Measurements from ENCODE around the gene UBR4. TPM values are rescaled to one million over a fixed set of nuclear protein-coding genes. Genes with fewer than 3 reads are reported as not detected.

The UBR4 gene
- total and polyA plus RNA-seq, 2 donors from 2014 or later = 167 to 319 TPM

DNA sequence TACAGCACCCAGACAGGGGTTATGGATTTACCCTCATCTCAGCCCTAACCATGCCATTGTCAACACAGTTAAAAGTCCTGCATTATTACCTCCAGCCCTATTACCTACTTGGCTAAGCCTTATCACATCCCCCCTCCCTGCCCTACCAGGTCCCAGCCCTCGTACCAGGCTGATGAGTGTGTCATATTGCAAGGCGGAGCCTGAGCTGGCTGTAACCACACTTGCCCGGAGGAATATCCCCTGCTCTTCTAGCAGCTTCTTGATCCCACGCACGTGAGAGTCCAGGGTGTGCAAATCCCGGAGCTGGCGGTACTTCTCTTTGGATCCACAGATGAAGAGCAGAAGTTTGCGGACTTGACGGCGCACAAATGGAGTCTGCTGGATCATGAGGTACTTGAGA is 87.4 kb downstream of the UBR4 start:
- FAIRE-seq = no peak
- H3K9me3 ChIP-seq (ENCODE audit: control insufficient read depth in 2 of 3, insufficient read depth in 1 of 3, low read length in 3 of 3) = no peaks in the 10 kb centered on the region

DNA sequence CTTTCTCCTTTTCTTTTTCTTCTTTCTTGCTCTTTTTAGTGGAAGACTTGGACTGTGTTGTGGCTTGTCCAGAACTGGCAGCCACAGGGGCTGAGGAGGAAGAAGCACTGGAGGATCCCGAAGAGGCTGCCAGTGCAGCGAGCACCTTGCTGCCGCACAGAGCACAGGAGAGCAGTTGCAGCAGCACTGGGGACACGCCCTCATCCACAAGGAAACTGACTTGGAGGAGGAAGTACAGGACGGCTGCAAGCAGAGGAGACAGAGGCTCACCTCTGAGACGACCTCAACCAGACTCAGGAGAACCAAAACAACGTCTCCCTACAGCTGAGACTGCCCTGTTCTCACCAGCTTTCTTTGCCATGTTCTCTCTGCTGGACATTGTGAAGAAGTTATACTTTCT is 88.9 kb downstream of the UBR4 start:
- H3K9me3 ChIP-seq (ENCODE audit: control insufficient read depth in 2 of 3, insufficient read depth in 1 of 3, low read length in 3 of 3) = no peaks in the 10 kb centered on the region

More for the DNA sequence above, 87.4 kb downstream of the UBR4 start:
- Histone ChIP-seq H3K4me3 (ENCODE audit: low read length in 3 of 3) (no peak overlapping the region), H3K36me3 (ENCODE audit: control insufficient read depth in 2 of 3, insufficient read depth in 3 of 3, low read length in 3 of 3) (peaks cover 22 to 97% (median 87%) of the 10 kb centered on the region in 3 donors), H3K4me1 (ENCODE audit: control insufficient read depth in 2 of 3, insufficient read depth in 2 of 3, low read depth in 1 of 3, low read length in 3 of 3) (no peaks in the 10 kb centered on the region), H3K27ac (ENCODE audit: low read depth in 2 of 2, low read length in 2 of 2) (no peak overlapping the region), H3K27me3 (ENCODE audit: control insufficient read depth, insufficient read depth, low read length) (no peaks in the 10 kb centered on the region), H3K9ac (ENCODE audit: low read length in 3 of 3) (no peak overlapping the region)
- intact Hi-C loops (cut with DNase I) = no loop called here
- DNase-seq = no peak
- TF ChIP-seq, protein P1, sequence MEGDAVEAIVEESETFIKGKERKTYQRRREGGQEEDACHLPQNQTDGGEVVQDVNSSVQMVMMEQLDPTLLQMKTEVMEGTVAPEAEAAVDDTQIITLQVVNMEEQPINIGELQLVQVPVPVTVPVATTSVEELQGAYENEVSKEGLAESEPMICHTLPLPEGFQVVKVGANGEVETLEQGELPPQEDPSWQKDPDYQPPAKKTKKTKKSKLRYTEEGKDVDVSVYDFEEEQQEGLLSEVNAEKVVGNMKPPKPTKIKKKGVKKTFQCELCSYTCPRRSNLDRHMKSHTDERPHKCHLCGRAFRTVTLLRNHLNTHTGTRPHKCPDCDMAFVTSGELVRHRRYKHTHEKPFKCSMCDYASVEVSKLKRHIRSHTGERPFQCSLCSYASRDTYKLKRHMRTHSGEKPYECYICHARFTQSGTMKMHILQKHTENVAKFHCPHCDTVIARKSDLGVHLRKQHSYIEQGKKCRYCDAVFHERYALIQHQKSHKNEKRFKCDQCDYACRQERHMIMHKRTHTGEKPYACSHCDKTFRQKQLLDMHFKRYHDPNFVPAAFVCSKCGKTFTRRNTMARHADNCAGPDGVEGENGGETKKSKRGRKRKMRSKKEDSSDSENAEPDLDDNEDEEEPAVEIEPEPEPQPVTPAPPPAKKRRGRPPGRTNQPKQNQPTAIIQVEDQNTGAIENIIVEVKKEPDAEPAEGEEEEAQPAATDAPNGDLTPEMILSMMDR (IDR thresholded peaks at IDR 0.05; ENCODE audit: borderline replicate concordance, extremely low read depth, insufficient read depth) = no peak

DNA sequence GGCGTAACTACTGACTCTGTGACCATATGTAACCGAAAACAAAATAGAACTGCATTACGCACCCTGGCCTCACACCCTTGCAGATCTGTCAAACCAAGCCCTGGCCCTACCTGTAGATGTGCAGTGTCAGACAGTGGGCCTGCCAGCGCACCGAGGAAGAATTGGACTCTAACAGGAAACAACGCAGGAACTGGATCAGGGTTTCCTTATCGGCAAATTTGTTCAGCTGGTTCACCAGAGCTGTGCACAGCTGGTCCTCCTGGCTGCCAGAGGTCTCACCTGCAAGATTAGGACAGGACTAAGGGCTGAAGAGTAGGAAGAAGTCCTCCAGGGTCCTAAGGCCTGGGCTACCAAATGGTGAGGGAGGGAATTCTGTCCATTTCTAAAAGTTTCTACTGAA is 90.0 kb downstream of the UBR4 start:
- H3K36me3 ChIP-seq (ENCODE audit: control insufficient read depth in 2 of 3, insufficient read depth in 3 of 3, low read length in 3 of 3) = peaks cover 25 to 96% (median 85%) of the 10 kb centered on the region in 3 donors
- FAIRE-seq = no peak
- intact Hi-C loops (cut with DNase I) = no loop called here
- H3K9me3 ChIP-seq (ENCODE audit: control insufficient read depth in 2 of 3, insufficient read depth in 1 of 3, low read length in 3 of 3) = no peaks in the 10 kb centered on the region
- TF ChIP-seq, protein P1 (IDR thresholded peaks at IDR 0.05; ENCODE audit: borderline replicate concordance, extremely low read depth, insufficient read depth) = no peak
- H3K4me1 ChIP-seq (ENCODE audit: control insufficient read depth in 2 of 3, insufficient read depth in 2 of 3, low read depth in 1 of 3, low read length in 3 of 3) = no peaks in the 10 kb centered on the region
- no peak for DNase-seq
- H3K9ac ChIP-seq (ENCODE audit: low read length in 3 of 3) = no peak overlapping the region
- no peaks in the 10 kb centered on the region for H3K27me3 ChIP-seq (ENCODE audit: control insufficient read depth, insufficient read depth, low read length)
- no peak overlapping the region for H3K27ac ChIP-seq (ENCODE audit: low read depth in 2 of 2, low read length in 2 of 2)
- no peak overlapping the region for H3K4me3 ChIP-seq (ENCODE audit: low read length in 3 of 3)

More for the DNA sequence above, 88.9 kb downstream of the UBR4 start:
- intact Hi-C loops (cut with DNase I) = no loop called here
- Histone ChIP-seq H3K27ac (ENCODE audit: low read depth in 2 of 2, low read length in 2 of 2) (no peak overlapping the region), H3K9ac (ENCODE audit: low read length in 3 of 3) (no peak overlapping the region), H3K4me1 (ENCODE audit: control insufficient read depth in 2 of 3, insufficient read depth in 2 of 3, low read depth in 1 of 3, low read length in 3 of 3) (no peaks in the 10 kb centered on the region), H3K4me3 (ENCODE audit: low read length in 3 of 3) (no peak overlapping the region), H3K27me3 (ENCODE audit: control insufficient read depth, insufficient read depth, low read length) (no peaks in the 10 kb centered on the region), H3K36me3 (ENCODE audit: control insufficient read depth in 2 of 3, insufficient read depth in 3 of 3, low read length in 3 of 3) (peaks cover 21 to 96% (median 85%) of the 10 kb centered on the region in 3 donors)
- DNase-seq (no peak), FAIRE-seq (no peak)
- TF ChIP-seq, protein P1 (IDR thresholded peaks at IDR 0.05; ENCODE audit: borderline replicate concordance, extremely low read depth, insufficient read depth) = no peak
